Stimulated activated CD8-positive, alpha-beta memory T cell treated with anti-CD3 and anti-CD28 coated beads, Interleukin-4, amount 100 ng/mL, for 1 hour (primary cell): ENCODE results near the gene MSI2.

Experiments used
- DNase-seq, 2 donors: peaks; one replicate each; pipeline ENCODE4 v3.0.0-alpha.2; 2020; ENCODE audit warnings: low read depth in 2 of 2, low spot score in 1 of 2

MSI2 gene

DNA sequence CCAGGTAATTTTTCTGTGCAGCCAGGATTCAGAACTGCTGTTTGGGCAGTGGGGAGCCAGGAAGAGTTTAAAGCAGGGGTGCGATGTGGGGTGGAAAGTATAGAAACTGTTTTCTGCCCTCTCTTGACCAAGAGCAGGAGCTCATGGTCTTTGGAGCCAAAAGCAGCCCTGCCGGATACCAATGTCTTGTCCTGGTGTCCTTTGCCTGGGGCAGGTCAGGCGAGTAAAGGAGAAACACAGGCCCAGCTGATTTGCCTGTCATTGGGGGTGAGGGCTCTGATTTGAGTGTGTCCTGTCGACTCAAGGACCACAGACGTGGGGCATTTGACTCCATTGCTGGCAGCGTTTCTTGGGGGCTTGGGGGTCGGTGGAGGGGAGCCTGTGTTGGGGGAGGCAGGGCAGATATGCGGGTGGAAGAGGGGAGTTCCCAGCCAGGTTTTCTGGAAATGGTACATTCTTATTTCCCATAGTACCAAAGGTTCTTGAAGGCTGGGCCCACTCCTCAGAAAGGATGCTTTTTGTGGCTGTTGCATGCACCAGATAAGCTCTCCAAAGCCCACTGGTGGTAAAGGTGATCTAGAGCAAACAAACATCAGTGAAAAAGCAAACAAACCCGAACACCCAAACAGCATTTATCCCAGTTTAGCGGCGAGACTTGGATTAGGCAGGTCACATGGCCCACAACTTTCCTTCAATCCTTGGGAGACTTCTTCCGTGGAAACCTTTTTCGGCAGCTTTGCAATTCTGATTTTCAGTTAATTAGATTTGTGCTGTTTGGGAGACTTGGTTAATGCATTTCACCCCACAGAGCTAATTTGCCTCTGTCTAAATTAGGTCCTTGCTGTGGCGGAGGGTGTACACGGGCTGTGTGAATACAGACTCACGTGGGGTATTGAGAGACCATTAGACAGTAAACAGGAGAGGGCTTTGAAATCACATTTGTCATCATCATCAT, 59.0 kb downstream of the MSI2 start:
- DNase-seq, result no peak

DNA sequence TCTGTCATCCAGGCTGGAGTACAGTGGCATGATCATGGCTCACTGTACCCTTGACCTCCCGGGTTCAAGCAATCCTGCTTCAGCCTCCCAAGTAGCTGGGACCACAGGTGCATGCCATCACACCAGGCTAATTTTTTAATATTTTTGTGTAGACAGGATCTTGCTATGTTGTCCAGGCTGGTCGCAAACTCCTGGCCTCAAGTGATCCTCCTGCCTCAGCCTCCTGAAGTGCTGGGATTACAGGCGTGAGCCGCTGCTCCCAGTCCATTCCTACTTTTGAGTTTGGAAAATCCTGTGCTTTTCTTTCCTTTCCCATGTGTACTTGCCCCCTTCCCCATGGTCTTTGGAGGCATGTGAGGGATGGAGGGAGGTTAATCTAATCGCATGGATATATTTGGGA, 60.0 kb downstream of the MSI2 start:
- no peak for DNase-seq

DNA sequence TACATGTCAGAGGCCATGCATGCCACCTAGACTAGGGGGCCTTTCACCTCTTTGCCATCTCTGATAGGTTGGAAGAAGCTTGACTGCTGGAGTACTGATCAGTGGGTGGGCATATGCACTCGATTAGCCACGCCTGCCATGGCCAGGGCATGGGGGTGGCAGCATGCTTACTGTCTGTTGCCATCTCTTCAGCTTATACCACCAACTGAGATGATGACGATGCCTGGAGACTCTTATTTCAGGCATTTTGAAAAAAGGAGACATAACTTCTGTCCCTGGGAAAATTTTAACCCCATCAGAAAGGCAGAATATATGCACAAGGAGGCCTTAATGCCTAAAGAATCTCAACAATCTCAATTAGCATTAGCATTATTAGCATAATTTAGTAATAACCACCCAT, 60.8 kb downstream of the MSI2 start:
- DNase-seq, result no peak

DNA sequence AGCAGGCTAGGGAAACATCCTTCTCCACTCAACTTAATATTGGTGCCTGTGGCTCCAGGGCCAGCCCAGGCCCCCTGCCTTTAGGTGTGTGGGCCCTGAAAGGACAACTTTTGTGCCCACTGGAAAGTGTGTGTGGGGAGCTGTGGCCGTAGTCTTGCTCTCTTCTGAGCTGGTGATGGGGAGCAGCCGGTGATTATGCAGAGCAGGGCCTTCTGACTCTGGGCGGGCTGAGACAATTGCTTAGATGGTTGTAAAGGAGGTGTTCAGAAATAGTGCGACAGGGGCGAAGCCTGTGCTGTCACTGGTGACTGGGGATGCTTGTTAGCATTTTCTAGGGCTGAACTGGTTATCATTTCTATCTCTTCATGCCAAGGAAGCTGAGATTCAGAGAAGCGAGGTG, 62.6 kb downstream of the MSI2 start:
- no peak for DNase-seq

DNA sequence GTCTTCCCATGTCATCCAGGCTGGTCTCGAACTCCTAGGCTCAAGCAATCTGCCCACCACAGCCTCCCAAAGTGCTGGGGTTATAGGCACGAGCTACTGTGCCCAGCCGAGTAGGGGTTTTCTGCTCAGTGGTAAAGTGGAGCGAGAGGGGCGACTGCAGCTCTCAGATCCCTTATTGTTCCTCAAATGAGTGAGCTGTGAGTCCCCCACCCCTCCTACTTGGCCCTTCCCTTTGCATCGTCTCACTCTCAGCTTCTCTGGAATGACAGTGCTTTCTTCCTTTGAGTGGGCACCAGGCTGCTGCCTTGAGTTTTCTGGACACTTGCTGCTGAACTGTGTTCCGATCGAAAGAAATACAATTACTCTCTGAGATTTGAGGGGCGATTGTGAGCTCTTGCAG, 63.5 kb downstream of the MSI2 start:
- DNase-seq, result no peak

DNA sequence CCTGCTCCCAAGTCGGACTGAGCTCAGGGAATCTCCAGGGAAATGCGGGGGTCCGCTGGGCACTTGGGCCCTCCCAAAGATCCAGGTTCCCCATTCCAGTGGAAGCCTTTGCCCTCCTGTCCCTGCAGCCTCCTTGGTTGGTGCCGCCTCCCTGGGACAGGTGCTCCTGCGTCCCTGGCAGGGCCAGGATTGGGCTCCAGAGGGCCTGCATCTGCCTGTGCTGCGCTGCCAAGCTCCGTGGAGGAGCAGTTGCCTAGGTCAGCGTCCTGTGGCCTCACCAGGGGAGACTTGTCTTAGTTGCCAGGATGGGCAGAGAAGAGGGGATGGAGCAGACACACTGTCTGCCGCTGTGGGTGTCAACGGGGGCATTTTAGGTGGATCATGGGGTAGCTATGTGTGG, 67.1 kb downstream of the MSI2 start:
- DNase-seq, result no peak

DNA sequence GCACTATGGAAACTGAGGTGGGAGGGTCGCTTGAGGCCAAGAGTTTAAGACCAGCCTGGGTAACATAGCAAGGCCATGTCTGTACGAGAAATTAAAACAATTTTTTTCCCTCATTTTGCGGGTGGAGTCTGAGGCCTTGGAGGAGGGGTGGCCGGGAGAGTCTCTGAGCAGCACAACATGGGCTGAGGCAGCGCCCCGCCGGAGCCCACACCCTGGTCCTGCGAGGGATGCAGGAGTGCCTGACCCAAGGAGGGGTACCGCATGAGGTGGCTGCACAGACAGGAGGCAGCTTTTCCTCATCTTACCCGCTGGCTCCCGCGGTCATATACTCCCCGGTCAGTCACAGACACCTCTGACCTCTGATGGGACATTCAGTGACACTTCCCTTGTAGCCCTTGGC, 67.7 kb downstream of the MSI2 start:
- DNase-seq, result no peak

DNA sequence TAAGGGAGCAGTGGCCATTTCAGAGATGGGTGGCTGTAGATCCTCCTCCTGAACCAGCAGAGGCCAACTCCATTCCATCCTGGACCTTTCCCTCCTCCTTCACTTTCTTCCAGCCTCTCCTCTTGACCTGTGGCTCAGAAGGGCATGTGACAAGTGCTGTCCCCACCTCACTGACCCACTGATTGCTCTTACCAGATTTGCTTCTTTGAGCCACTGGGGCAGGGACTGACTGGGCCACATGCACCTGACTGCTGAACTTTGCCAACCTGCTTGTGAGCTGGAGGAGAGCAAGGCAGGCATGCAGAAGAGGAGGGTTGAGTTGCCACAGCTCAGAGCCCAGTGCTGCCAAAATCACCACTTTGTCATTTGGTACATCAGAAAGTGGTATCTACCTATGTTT, 68.3 kb downstream of the MSI2 start:
- no peak for DNase-seq

DNA sequence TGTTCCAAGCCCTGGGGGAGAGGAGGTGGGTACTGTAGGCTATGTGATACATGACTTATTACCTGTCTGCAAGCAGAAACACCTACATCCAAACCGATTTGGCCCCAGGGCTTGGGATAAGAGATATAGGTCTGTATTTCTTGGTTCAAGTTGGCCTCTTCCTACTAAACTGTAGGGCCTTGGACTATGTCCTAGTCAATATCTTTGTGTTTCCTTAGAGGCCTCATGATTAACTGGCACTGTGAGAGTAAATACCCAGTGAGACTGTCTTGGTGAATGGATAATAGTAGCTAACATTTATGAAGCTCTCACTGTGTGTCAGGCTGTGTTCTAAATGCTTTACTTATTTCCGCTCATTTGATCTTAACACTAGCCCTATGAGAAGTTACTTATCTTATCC, 70.0 kb downstream of the MSI2 start:
- DNase-seq, result no peak

DNA sequence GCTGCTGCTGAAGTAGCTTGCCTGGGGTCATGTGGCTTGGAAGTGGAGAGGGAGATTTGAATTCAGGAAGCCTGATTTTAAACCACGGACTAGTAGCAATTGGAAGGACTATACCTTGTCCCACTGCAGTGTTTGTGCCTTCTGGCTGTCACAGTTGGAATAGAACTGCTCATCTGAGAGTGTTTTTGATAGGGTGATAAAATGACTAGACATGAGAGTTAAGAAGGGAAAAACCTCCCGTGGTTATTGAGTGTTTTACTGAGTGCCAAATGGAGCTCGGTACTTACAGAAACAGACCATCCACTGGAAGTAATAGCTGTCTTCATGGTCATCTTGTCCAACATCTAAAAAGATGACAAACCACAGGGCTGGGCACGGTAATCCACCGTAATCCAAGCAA, 70.4 kb downstream of the MSI2 start:
- no peak for DNase-seq

DNA sequence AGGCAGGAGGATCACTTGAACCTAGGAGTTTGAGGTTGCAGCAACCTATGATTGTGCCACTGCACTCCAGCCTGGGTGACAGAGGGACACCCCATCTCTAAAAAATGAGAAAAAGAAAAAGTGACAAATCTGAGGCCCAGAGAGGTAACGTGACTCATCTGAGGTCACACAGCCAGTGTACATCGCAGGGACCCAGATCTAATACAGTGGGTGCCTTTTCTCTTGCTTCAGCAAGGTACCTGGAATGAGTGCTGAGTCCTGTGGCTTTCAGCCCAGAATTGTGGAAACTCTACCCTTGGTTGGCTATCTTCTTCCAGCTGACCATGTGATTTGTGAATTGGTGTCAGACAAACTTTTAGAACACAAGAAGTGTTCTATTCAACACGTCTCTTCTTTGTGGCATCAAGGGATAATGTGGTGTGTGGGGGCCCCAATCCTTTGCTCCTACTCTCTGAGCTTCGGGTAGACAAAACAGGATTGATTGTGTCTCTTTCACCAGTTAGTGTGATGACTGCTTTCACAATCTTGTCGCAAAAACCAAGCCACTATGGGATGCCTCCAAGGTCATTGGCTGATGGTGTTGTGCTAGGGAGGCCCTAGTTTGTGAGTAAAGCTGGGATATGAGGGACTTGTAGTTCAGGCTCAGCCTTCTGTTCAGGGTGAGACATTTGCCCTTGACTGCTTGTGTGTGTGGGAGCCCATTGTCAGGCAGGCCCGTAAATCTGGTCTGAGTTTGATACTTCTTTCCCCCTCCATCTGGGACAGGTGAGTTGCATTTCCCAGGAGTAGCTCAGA, 71.0 kb downstream of the MSI2 start:
- DNase-seq, result no peak

DNA sequence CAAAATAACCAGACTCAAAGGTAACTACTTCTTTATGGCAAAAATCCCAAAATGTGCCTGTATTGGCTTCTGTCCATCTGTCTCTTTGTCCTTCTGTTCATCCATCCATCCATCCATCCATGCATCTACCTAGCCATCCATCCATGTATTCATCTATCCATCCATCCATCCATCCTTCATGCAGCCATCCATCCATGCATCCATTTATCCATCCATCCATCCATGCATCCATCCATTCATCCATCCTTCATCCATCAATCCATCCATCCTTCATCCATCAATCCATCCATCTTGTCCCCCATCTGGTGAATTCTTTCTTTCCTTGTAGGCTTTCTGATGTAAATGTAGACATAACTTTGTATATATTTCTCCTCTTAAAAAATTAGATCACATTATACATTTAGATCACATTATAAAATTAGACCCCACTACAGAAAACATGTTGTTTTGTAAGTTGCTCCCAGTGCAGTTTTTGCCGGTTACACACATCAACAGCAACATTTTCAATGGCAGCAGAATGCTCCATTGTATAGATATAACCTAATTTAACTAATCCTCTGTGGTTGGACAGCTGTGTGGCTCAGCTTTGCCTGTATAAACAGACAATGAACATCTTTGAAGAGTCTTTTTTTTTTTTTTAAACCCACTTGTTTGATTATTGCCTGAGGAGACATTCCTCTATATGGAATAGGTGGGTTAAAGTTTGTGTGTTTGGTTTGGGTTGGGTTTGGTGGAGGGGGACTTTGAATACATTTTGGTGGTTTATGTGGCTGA, 72.0 kb downstream of the MSI2 start:
- DNase-seq, result no peak

DNA sequence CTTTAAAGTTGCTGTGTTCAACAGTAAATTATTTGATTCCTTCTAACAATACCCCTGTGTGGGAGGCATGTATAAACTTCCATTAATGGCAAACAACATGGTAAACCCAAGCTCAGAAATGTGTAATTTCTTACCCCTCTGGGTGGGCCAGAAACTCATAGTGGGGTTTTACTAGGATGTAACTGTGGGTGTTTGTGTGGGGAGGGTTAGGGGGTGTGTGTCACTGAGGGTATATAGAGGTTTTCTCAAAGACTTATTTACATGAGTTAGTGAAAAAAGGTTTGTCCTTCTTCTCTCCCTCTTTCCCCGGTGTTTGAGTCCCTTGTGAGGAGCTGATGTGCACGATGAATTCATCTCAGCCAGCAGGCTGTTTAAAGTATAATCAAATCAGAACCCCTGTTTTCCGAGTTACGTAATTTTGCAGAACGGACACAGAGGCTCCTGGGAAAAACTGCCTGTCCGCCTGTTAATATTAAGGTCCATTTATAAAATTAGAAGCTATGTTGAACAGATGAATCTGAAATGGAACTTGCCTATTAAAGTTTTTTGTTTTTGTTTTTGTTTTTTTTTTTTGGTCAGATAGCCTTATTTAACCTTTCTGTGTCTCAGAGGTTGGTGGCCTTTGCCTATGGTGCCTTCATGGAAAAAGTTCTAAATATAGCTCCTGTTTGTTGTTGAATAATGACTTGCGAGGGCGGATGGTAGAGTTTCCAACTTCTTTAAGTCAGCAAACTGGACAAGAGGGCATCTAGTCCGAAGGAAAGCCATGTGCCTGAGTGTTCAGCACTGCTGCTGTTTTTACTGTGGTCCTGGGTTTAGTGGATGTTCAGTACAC, 73.3 kb downstream of the MSI2 start:
- no peak for DNase-seq

DNA sequence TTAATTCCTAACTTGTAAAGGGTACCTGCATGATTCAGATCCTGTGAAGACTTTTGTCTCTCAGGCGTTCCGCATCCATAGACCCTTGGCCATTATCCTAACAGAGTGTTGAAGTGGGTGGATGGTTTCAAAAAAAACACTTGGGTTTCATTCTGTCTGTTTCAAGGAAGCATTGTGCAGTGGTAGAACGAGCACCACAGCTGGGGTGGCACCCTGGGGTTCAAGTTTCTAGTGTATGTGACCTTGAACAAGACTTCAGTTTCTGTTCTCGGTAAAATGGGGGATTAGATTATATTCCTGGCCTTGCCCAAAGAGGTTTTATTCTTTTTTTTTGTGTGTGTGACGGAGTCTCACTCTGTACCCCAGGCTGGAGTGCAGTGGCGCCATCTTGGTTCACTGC, 74.3 kb downstream of the MSI2 start:
- DNase-seq, result no peak

DNA sequence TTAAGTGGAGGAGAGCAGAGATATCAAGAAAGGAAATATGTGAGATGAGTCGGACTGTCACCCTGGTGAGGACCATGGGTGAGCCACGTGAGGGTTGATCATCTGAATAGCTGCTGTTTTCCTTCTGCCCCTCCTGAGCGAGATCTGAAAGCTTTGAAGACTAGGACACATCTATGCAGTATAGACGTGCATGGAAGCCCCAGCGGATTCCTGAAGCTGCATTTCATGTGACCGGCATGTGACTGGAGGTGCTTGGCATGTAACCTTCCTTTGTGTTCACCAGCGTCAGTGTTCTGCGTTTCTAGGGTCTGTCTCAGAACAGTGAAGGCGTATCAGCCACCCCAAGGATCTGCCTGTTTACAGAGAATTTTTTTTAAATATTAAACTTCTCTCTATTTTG, 75.1 kb downstream of the MSI2 start:
- no peak for DNase-seq

DNA sequence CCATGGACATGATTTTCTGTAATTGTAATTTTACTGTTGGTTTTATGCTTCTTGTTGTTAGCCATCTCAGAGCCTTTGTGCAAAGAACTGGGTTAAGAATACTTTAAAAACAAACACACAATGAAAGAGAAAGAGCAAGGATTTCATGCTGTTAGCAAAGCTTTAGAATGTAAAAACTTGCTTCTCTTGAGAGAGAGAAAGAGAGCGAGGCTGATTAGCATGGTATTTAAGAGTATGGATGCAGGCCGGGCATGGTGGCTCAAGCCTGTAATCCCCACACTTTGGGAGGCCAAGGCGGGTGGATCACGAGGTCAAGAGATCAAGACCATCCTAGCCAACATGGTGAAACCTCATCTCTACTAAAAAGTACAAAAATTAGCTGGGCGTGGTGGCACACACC, 76.2 kb downstream of the MSI2 start:
- DNase-seq, result no peak

DNA sequence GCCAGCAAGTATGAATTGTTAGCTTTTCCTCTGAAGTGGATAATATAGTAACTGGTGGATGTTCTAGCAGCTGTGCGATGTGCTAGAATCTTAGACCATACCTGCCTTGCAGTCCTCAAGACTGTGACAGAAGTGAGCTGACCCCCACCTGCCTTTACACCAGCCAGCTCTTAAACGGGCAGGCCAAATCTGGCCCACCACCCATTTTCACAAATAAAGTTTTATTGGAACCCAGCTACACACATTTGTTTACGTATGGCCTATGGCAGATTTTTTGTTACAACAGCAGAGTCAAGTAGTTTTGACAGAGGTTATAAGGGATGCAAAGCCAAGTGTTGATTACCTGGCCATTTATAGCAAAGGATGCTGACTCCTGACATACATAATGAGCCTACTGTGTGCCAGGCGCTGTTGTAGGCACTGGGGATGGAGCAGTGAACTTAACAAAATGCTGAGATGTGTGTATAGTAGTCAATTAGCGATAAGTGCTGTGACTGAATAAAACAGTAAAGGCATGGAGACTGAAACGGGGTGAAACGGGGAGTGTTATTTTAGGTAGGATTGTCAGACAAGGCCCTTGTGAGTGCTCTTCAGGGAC, 79.0 kb downstream of the MSI2 start:
- DNase-seq, result no peak

DNA sequence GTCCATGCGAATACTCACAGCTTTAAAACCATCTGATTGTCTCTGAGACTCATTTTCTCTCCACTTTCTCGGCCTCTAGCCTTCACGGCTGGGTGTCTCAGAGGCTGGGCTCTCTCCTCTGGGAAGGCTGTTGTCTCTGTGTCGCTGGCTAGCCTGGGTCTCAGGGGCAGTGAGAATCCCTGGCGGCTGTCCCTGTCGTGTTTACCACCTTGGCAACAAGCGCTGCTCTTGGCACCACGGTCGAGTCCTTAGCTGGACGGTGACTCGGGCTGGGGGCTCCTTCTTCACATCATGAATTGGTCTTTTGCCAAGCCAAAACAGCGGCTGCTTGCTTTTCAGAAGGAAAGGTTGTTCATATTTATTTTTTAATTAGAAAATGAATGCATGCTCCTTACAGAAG, 81.1 kb downstream of the MSI2 start:
- DNase-seq, result no peak

DNA sequence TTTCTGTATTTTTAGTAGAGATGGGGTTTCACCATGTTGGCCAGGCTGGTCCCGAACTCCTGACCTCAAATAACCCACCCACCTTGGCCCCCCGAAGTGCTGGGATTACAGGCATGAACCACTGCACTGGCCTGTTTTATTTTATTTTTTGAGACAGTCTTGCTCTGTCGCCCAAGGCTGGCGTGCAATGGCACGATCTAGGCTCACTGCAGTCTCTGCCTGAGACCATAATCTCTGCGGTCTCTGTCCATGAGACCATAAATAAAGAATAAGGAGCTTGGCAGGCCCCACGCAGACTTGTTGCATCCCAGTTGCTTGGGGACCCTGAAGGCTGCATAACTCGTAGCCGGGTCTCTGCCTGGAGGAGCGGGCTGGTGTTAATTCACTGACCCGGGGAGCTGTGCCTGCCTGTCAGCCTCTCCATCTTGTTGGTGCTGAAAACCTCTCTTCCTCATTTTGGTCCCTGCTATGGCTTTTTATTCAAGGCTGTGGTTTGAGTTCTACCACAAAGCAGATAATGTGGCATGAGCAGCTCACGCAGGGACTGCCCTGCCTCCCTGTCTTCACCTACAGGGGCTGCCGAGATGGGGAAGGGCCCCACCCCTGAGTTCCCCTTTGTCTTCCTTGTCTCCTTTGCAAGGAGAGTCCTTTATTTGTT, 82.1 kb downstream of the MSI2 start:
- no peak for DNase-seq
